GM18526 (cell line): ENCODE measurements around the gene ZNF316.

Experiments
- POLR2A ChIP-seq: IDR thresholded peaks from 3 replicates; pipeline ENCODE4 v1.6.1; 2011; ENCODE audit not compliant: insufficient read length; ENCODE audit errors: extremely low read depth

Gene ZNF316

DNA sequence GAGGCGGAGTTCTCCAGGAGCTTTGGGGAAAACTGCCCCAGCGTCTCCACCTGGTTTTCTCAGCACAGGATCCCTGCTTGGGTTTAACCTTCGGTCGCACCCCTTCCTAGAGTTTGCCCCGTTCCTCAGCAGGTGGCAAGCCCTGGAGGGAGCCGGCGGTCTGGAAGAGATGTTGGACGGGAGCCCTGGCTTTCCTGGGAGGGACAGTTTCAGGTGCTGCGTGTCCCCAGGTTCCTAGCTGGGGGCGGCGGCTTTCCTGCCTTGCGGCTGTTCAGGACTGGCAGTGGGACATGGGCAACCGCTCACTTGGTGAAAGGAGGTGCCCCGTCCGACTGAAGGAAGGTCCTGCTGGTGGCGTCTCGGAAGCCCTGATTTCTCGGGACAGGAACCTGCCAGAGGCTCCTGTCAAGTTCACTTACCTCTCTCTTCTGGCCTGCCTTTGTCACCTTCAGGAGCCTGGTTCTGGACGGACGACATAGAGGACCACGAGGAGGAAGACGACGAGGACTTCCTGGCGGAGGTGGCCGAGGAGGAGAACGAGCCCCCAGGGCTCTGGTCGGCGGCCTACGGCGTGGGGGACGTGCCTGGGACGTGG lies 14.8 kb downstream of the ZNF316 start:
- TF ChIP-seq POLR2A, result no peak

DNA sequence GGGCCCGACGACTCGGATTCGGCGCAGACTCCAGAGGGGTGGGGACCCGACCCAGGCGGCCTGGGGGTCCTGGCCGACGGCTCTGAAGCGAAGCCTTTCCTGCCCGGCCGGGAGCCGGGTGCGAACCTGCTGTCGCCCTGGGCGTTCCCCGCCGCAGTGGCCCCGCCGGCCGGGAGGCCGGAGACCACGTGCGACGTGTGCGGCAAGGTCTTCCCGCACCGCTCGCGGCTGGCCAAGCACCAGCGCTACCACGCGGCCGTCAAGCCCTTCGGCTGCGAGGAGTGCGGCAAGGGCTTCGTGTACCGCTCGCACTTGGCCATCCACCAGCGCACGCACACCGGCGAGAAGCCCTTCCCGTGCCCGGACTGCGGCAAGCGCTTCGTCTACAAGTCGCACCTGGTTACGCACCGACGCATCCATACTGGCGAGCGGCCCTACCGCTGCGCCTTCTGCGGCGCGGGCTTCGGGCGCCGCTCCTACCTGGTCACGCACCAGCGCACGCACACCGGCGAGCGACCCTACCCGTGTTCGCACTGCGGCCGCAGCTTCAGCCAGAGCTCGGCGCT lies 15.4 kb downstream of the ZNF316 start:
- no peak for TF ChIP-seq POLR2A

- no peak for TF ChIP-seq POLR2A
Measured at GRCh38 chr7:6653071-6654003, 16.2 kb downstream of the ZNF316 start.

DNA sequence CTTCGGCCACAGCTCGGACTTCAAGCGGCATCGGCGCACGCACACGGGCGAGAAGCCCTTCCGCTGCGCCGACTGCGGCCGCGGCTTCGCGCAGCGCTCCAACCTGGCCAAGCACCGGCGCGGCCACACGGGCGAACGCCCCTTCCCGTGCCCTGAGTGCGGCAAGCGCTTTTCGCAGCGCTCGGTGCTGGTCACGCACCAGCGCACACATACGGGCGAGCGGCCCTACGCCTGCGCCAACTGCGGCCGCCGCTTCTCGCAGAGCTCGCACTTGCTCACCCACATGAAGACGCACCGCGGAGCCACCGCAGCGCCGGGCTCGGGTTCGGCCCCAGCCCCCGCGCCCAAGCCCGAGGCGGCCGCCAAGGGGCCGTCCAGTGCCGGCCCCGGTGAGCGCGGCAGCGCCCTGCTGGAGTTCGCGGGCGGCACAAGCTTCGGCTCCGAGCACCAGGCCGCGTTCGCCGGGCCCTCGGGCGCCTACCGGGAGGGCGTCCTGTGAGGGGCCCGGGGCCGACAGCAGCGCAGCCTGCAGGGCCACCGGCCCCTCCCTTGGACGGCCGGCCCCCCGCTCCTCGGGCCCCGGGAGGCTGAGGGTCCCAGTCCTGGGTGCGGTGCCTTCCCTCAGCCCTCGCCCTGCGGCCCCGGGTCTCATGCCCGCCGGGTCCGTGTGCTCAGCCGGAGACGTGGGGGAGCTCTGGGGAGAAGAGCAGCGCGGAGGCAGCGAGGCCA lies 17.2 kb downstream of the ZNF316 start:
- no peak for TF ChIP-seq POLR2A

DNA sequence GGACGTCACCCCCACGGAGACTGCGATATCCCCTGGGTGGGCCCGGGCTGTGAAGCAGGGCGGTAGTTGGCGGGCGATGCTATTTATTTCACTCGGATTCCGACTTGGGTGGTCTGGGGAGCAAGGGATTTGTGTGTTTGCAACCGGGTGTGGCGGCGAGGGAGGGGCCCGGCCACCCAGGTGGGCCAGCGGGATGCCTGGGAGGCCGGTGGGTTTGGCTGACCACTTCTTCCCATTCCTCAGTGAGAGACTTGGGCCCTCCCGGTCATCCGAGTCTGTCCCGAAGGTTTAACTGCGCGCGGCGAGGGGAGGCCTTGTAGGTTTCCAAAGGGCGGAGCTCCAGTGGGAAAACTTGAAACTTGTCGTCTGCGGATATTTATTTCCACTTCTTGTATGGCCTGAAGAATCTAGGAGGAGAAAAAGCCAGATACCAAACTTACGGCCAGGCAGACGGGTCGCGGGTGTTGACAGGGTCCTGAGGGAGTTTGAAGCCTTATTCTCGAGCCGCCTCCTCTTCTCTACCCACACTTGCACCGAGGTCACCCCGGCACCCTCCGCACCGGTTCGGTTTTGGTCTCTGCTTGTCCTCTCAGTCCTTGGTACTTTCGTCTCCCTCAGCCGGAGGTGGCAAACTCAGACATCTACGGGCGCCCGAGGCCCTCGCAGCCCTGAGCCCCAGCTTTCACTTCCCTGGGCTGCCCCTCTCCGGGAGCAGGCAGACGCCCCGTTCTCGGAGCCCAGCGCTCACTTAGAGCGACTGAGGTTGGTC lies 17.9 kb downstream of the ZNF316 start:
- TF ChIP-seq POLR2A, result no peak

GRCh38 chr7:6655636-6656385 lies 18.7 kb downstream of the ZNF316 start:
- TF ChIP-seq POLR2A, result no peak

GRCh38 chr7:6656413-6656812 lies 19.3 kb downstream of the ZNF316 start:
- TF ChIP-seq POLR2A, result no peak

GRCh38 chr7:6658618-6659345 lies 21.7 kb downstream of the ZNF316 start:
- no peak for TF ChIP-seq POLR2A

GRCh38 chr7:6675807-6676405 lies 38.8 kb downstream of the ZNF316 start:
- no peak for TF ChIP-seq POLR2A

GRCh38 chr7:6680146-6680545 lies 43.0 kb downstream of the ZNF316 start:
- no peak for TF ChIP-seq POLR2A

- no peak for TF ChIP-seq POLR2A
Measured at GRCh38 chr7:6691103-6691502, 54.0 kb downstream of the ZNF316 start.

GRCh38 chr7:6691609-6692106 lies 54.5 kb downstream of the ZNF316 start:
- no peak for TF ChIP-seq POLR2A

- no peak for TF ChIP-seq POLR2A
Measured at GRCh38 chr7:6700793-6701192, 63.7 kb downstream of the ZNF316 start.
